Neural progenitor cell (in vitro differentiated cells): ENCODE results near the gene RPS6KA2.

Experiments used
- EZH2 ChIP-seq: fragments of 200-600 bp; sonication (generic); IDR thresholded peaks from 2 replicates; pipeline ENCODE4 v1.6.1; 2017; ENCODE audit warnings: antibody characterized with exemption, mild to moderate bottlenecking, moderate library complexity
- TF ChIP-seq, protein P1 (sequence below): fragments of 200-600 bp; sonication (generic); IDR thresholded peaks from 2 replicates; pipeline ENCODE4 v1.5.1; 2017; ENCODE audit warnings: antibody characterized with exemption, mild to moderate bottlenecking

DNA sequence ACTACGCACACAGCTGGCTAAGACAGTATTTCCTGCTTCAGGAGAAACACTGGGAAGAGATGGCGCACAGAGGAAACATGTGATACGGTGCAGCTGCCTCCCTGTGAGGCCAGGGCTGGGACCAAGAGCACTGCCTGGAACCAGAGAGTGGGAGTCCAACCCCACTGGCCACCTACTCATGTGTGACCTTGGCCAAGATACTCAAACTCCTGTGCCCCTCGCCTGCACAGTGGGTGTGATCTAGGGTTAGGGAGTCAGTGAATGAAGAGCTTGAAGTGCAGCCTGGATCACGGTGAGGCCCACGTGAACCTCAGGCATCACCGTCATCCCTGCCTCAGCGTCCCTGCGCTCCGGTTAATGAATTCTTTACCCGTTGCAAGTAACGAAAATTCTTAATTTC, 202.6 kb downstream of the RPS6KA2 start:
- TF ChIP-seq, protein P1, sequence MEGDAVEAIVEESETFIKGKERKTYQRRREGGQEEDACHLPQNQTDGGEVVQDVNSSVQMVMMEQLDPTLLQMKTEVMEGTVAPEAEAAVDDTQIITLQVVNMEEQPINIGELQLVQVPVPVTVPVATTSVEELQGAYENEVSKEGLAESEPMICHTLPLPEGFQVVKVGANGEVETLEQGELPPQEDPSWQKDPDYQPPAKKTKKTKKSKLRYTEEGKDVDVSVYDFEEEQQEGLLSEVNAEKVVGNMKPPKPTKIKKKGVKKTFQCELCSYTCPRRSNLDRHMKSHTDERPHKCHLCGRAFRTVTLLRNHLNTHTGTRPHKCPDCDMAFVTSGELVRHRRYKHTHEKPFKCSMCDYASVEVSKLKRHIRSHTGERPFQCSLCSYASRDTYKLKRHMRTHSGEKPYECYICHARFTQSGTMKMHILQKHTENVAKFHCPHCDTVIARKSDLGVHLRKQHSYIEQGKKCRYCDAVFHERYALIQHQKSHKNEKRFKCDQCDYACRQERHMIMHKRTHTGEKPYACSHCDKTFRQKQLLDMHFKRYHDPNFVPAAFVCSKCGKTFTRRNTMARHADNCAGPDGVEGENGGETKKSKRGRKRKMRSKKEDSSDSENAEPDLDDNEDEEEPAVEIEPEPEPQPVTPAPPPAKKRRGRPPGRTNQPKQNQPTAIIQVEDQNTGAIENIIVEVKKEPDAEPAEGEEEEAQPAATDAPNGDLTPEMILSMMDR: no peak
- TF ChIP-seq EZH2: no peak
